ENCODE data around the gene TMEM82.

Gene TMEM82

GRCh38 chr1:15720861-15721260 is 21.4 kb upstream of the TMEM82 start:
- DNase-seq (ENCODE audit: low read depth): no peak

GRCh38 chr1:15722411-15722810 is 19.9 kb upstream of the TMEM82 start:
- DNase-seq (ENCODE audit: low read depth): no peak

DNA sequence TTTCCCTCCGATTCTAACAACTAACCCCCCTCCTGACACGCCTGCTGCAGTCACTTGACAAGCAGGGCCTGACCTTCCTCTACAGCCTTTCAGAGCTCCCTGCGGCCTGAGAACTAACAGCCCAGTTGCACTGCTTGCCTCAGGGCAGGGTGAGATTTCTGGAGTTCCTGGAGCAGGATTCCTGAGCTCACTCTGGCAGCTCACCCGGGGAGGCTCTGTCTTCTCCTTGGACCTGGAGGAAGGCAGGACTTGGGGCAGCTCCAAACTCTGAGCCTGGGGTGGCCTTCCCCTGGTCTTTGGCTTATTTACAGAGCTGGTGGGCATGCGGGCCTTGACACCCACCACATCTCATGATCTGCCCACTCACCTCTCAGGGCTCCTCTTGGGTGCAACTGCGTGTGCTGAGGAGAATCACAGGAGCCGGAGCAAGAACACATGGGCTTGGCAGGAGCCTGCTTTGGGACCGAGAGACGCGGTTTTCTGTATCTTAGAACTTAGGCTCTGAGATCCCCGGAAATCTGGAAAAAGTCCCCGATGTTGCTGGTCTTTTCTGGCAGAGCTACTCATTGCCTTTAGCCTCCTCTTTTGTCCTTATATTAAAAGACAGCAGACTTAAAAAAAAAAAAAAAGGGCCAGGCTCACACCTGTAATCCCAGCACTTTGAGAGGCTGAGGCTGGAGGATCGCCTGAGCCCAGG is 19.3 kb upstream of the TMEM82 start:
- DNase-seq (ENCODE audit: low read depth): no peak

DNA sequence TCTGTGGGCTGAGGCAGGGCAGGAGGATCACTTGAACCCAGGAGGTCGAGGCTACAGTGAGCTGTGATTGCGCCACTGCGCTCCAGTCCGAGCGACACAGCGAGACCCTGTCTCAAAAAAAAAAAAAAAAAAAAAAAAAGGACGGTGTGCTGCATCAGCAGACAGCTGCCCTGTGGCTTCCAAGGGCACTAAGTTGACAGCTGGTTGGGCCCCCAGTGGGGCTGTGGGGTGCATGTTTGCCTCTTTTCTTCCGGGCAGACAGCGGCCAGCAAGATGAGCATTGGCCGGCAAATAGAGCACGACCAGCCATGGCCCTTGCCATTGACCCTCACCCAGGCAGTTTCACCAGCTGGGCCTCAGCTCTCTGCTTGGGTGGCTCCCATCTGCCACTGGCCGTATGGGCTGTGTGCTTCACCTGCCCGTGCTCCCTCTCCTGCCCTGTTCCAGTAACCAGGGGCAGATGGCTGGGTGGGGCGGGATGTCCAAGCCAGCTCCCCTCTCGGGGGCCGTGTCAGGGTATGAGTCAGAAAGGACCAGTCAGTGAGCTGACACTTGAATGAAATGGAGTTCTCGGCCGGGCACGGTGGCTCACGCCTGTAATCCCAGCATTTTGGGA is 18.6 kb upstream of the TMEM82 start:
- no peak for DNase-seq (ENCODE audit: low read depth)

GRCh38 chr1:15724949-15725880 is 17.1 kb upstream of the TMEM82 start:
- DNase-seq (ENCODE audit: low read depth): no peak

DNA sequence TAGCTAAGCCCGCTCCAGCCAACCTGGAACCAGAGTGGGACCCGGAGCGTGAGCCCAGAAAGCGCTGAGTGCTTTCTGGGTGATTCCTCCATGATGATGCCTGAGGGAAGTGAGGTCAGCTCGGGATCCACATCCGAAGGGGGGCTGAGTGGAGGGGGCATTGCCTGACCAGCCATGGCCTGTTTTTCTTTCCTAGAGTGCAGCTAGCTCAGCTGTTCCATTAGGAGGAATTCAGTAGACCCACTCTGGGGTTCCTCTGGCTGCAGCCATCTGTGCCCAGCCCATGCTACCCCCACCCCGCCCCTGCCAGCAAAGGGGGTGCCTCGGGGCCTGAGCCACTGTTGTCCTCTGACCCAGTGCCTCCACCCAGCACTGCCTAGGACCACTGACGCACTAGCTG is 15.8 kb upstream of the TMEM82 start:
- DNase-seq (ENCODE audit: low read depth): no peak

DNA sequence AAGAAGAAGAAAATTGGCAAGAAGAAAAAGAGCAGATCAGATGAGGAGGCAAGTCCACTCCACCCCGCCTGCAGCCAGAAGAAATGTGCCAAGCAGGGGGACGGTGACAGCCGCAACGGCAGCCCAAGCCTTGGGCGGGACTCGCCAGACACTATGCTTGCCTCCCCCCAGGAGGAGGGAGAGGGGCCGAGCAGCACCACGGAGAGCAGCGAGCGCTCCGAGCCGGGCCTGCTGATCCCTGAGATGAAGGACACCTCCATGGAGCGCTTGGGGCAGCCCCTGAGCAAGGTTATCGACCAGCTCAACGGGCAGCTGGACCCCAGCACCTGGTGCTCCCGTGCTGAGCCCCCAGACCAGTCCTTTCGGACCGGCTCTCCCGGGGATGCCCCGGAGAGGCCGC is 15.3 kb upstream of the TMEM82 start:
- no peak for DNase-seq (ENCODE audit: low read depth)

- no peak for DNase-seq (ENCODE audit: low read depth)
Measured at GRCh38 chr1:15727424-15727823, 14.9 kb upstream of the TMEM82 start.

GRCh38 chr1:15727866-15728534 is 14.3 kb upstream of the TMEM82 start:
- DNase-seq (ENCODE audit: low read depth): no peak

DNA sequence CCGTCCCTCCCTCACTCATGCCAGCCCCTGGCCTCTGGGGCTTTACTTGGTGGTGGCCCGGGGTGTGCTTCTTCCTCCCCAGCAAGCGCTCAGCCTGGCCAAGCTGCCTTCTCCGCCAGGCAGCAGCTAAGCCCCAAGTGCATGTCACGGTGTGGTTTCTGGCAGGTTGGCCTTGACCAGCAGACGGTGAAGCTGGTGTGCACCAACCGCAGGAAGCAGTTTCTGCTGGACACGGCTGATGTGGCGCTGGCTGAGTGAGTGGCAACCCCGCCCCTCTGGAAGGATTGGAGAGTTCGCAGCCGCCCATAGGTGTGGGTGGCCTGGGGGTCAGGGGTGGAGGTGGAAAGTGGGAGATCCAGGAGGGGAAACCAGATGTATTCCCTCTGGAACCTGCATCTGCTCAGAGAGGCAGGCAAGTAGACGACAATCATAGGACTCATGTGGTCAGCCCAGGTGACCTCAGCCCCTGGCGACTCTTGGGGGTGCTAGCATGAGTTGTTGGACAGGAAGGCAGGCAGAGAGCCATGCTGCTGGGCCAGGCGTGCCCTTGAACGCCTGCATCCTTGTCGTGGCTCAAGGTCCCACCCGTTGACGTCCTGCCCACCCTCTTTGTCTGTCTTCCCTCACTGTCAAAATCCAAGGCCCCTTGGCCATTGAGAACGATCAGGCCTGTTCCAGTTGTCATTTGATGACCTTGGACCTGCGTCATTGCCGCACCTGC is 13.2 kb upstream of the TMEM82 start:
- no peak for DNase-seq (ENCODE audit: low read depth)

DNA sequence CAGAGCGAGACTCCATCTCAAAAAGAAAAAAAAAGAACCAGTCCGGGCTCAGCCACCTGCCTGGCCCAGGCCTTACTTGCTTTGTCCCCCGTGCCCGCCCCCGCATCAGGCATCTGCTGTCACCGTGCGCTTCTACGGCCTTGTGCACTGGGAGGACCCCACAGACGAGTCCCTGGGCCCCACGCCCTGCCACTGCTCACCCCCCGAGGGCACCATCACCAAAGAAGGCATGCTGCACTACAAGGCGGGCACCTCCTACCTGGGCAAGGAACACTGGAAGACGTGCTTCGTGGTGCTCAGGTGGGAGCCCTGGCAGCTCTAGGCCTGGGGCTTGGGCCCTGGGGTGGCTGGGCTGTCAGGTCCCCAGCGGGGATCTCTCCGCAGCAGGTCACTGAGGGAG is 11.9 kb upstream of the TMEM82 start:
- no peak for DNase-seq (ENCODE audit: low read depth)

GRCh38 chr1:15730936-15731335 is 11.4 kb upstream of the TMEM82 start:
- no peak for DNase-seq (ENCODE audit: low read depth)

GRCh38 chr1:15731735-15732685 is 10.3 kb upstream of the TMEM82 start:
- no peak for DNase-seq (ENCODE audit: low read depth)

DNA sequence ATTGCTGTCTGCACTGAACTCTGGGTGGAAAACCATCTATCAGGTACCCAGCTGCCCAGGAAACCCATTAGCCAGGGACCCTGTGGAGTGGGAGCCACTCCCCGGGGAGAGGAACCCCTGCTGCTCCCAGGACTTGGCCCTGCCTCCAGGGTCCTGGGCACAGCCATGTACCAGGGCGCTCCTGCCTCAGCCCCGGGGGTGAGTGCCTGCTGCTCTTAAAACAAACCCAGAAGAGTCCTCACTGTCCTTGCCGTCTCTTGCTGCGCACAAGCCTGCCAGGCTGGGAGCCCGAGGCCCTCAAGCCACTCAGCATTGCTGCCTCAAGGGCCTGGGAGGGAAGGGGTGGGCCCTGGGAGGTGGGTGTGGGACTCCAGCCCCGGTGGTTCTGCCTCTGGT is 9.6 kb upstream of the TMEM82 start:
- DNase-seq (ENCODE audit: low read depth): no peak

- no peak for DNase-seq (ENCODE audit: low read depth)
Measured at GRCh38 chr1:15733218-15733725, 9.0 kb upstream of the TMEM82 start.

DNA sequence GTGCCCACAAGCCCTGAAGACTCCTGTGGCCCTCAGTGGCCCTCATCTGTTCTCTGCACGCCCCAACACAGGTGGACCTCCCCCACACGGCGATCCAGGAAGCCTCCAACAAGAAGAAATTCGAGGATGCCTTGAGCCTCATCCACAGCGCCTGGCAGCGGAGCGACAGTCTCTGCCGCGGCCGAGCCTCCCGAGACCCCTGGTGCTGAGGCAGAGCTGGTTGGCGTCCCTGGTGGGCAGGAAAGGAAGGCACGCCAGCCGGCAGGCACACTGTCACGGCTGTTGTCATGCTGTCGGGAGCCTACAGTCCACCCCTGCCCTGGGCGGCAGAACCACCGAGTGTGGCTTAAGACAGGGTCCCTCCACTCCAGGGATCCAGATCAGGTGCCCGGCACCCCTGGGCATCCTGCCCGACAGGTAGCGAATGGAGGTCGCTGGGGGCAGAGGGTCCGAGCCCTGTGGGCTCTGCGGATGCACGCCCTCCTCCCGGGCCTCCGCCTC is 8.5 kb upstream of the TMEM82 start:
- DNase-seq (ENCODE audit: low read depth): no peak

DNA sequence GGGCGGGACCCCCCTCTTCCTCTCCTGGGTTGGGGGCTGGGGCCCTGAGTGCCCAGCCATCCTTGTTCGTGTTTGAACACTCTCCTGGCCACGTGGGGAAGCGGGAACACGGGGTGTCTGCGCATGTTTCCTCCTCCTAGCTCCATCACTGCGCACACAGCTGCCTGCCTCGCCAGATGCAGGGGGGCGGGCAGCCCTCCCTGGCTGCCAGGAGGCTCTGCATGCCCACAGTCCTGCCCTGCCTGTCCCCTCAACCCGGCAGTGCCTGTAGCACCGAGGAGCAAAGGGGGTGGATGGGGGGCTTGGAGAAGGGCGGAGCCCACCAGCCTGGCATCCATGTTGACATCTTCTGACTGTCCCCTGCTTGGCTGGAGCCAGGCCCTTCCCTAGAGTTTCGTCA is 8.0 kb upstream of the TMEM82 start:
- DNase-seq (ENCODE audit: low read depth): no peak

GRCh38 chr1:15734901-15735300 is 7.4 kb upstream of the TMEM82 start:
- DNase-seq (ENCODE audit: low read depth): no peak

GRCh38 chr1:15735304-15736037 is 6.8 kb upstream of the TMEM82 start:
- DNase-seq (ENCODE audit: low read depth): no peak
